AG04449 (cell line): ENCODE measurements around the gene CERK.
A peak's percentile ranks its signal among the peaks of the same experiment; 100 is the strongest.

ENCODE experiments used
- CTCF ChIA-PET: fragments of 350-600 bp; formaldehyde crosslinking; extraction: SDS; loops from one replicate; lab custom pipeline; 2021; ENCODE audit warnings: antibody characterized with exemption; lab: Yijun Ruan, JAX
- POLR2A ChIA-PET: fragments of 400-600, 350-600 bp; formaldehyde crosslinking; extraction: SDS; loops from one replicate; lab custom pipeline; 2020; ENCODE audit warnings: antibody characterized with exemption, inconsistent platforms; lab: Yijun Ruan, JAX
- DNase-seq: peaks from one replicate; pipeline ENCODE4 v3.0.0-alpha.2; 2010; ENCODE audit warnings: low read depth, low spot score
- H3K4me3 ChIP-seq: 2 replicates; pipeline ENCODE4 v1.5.1; 2011; ENCODE audit warnings: low read depth, mild to moderate bottlenecking, control low read depth, low read length
- TF ChIP-seq, protein P1 (sequence below): IDR thresholded peaks from one replicate; pipeline ENCODE4 v1.5.1; 2011; ENCODE audit warnings: mild to moderate bottlenecking, moderate library complexity, low read length, control low read depth, inconsistent platforms; ENCODE audit not compliant: insufficient read depth; ENCODE audit errors: missing control alignments

The CERK gene

DNA sequence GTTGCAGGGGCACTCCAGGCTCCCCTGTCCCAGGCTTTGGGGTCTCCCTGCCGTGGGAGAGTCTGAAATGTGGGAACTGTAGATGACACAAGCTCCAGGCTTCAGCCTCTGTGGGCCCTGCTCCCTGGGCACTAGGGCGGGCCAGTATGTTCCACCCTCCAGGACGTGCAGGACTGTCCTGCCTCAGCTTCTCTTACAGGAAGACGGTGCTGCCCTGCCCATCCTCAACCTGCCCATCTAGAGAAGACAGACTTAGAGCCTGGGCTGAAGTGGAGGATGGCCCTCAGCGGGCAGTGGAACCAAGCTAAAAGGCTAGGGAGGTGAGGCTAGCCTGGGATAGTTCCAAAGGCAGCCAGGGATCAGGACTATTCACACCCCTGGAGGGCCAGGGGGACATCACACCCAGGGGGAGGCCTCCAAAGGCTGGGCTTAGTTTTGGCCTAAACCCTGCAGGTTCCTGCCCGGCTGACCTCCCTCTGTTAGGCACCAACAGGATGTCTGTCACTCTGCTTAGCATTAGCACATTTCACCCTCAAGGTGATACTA, 4.0 kb upstream of the CERK start:
- no peak for DNase-seq
- CTCF ChIA-PET = interaction anchor here (3.4 kb wide), 1 partner anchor 17 kb away, joined by 13 read pairs; no protein-coding TSS in a partner anchor
- TF ChIP-seq, protein P1, sequence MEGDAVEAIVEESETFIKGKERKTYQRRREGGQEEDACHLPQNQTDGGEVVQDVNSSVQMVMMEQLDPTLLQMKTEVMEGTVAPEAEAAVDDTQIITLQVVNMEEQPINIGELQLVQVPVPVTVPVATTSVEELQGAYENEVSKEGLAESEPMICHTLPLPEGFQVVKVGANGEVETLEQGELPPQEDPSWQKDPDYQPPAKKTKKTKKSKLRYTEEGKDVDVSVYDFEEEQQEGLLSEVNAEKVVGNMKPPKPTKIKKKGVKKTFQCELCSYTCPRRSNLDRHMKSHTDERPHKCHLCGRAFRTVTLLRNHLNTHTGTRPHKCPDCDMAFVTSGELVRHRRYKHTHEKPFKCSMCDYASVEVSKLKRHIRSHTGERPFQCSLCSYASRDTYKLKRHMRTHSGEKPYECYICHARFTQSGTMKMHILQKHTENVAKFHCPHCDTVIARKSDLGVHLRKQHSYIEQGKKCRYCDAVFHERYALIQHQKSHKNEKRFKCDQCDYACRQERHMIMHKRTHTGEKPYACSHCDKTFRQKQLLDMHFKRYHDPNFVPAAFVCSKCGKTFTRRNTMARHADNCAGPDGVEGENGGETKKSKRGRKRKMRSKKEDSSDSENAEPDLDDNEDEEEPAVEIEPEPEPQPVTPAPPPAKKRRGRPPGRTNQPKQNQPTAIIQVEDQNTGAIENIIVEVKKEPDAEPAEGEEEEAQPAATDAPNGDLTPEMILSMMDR = no peak
- POLR2A ChIA-PET = no interaction called here
- no peak overlapping the region for H3K4me3 ChIP-seq

DNA sequence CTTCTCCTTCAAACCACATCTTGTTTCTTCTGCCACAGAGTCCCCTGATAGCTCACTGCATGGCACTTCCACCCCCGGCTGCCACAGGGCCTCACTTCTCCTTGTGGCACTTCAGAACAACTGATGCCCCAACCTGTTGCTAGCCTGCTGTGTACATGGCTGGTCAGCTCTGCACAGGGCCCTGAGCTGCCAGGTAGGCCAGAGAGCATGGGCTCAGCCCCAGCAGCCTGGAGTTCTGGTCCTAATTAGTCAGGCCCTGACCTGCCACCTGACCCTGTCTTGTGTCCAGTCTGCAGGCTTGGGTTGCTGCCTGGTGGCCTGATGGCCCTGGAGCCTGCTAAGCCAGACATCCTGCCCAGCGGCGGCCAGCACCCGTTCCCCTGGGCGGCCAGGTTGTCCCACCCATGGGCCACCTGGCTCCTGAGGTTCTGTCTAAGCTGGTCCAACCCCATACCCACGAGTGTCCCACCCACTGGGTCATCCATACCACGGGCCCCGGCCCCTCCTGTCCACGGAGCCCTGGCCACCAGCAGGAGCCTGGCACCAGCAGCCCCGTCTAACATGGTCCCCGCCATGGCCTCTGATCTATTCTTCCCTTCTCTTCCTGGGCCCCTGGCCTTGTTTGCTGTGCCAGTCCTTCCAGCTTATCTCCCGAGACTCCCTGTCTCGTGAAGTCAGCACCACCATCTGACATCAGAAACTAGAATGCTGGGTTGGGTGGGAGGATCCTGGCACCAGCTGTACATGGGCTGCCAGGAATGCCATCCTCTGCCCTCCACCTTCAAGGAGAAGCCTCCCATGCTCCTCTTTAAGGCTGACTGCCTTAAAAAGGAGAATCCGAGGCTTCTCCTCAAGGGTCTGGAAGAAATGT, 3.1 kb upstream of the CERK start:
- TF ChIP-seq, protein P1 = no peak
- no peak overlapping the region for H3K4me3 ChIP-seq
- CTCF ChIA-PET = interaction anchor here (3.4 kb wide), 1 partner anchor 18 kb away, joined by 13 read pairs; no protein-coding TSS in a partner anchor
- POLR2A ChIA-PET = no interaction called here
- no peak for DNase-seq

DNA sequence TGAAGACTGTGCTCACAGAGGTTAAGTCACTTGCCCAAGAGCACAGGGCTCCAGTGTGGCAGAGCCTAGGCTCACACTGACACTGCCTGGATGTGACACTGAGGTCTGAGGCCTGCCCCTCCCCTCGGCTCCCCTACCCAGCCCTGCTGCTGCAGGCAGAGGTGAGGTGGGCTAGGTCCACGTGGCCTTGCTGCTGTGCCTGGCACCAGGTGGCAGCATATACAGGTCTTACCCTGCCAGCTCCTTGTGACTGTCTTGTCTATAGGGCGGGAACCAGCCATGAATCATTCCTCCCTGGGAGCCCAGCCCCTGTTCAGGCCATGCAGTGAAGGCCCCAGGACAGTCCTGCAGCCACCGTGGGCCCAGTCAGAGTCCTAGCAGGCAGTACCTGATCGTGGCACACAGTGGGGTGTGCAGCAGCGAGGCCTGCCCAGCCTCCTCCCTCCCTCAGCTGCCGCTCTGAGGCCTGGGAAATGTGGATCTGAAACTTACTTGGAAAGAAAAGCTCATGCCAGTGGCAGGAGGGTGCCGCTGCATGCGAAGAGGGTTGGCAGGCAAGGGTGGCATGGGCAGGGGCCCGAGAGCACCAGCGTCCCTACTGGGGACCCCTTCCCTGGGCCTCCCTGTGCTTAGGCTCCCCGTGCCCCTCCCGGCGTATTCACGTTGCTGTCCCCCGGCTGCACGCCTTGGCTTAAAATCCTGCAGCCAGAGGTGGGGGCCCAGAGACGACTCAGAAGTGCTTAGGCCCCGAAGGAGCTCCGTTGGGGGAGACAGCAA, 1.2 kb upstream of the CERK start:
- no peak for DNase-seq
- POLR2A ChIA-PET = interaction anchor here (0.7 to 1.2 kb wide), 2 partner anchors 19 to 23 kb away, joined by 3 to 8 read pairs; partner anchors contain the start of gene TBC1D22A
- TF ChIP-seq, protein P1 = peak; percentile 48
- peak overlapping the region; percentile 69 for H3K4me3 ChIP-seq
- CTCF ChIA-PET = interaction anchor here (0.9 to 2.1 kb wide), 5 partner anchors 12 to 23 kb away, joined by 3 to 7 read pairs (median 4); partner anchors contain the start of gene TBC1D22A

DNA sequence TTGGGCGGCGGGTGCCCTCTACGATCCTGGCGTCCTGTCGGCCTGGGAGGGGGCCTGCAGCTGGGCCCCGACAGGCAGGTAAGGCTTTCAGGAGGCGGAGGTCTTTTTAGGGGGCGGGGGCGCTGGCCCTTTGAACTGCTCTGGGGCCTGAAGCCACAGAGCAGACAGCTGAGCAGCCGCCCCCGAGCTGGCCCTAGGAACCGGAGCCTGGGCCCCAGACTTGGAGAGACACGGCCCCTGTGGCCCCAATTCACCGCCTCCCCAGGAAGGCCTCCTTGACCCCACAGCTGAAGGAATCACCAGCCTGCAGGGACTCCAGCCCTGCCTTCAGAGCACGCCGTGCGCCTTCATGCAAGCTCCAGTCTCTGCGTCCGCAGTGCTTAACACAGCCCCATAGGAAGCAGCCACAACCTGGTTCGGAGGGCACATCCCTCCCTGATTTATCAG, 618 bp upstream of the CERK start:
- TF ChIP-seq, protein P1 = no peak
- POLR2A ChIA-PET = interaction anchor here (1.2 kb wide), 1 partner anchor 24 kb away, joined by 8 read pairs; the partner anchor contains the start of gene TBC1D22A
- no peak for DNase-seq
- CTCF ChIA-PET = interaction anchor here (0.9 to 2.1 kb wide), 5 partner anchors 12 to 24 kb away, joined by 3 to 7 read pairs (median 4); partner anchors contain the start of gene TBC1D22A
- H3K4me3 ChIP-seq = peak overlapping the region; percentile 69

DNA sequence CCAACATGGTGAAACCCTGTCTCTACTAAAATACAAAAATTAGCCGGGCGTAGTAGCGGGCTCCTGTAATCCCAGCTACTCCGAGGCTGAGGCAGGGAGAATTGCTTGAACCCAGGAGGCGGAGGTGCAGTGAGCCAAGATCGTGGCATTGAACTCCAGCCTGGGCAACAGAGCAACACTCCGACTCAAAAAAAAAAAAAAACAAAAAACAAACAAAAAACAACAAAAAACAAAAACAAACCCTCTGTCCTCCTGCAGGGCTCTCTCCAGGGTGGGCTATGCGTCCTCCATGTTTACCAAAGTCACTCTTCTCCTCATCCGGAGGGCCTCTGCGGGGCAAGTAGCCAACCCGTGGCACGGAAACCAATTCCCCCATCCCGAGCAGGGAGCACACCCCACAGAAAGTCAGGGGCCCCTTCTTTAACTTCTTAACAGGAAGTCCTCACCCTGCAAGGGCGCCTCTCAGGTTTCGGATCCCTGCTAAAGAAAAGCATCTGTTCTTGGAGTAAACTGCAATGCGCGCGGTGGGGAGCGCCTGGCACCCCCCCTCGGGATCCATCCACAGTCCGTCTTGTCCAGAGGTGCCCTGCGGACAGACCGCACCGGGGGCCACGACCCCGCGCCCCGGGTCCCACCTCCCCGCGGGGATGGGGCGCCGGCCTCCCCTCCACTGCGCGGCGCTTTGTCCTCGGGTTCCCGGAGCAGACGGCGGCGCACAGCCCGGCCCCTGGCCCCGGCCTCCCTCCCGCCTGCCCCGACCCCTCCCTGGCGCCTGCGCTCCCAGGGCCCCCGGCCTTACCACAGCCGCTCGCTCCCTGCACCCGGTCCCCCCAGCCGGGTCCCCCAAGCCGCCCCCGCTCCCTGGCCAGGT, 712 bp downstream of the CERK start:
- peak overlapping the region; percentile 69 for H3K4me3 ChIP-seq
- ChIA-PET CTCF (interaction anchor here (1.0 kb wide), 1 partner anchor 174 kb away, joined by 3 read pairs; no protein-coding TSS in a partner anchor), POLR2A (no interaction called here)
- TF ChIP-seq, protein P1 = no peak
- DNase-seq = no peak
